HEK293 (cell line): Measurements from ENCODE around the gene TMEM238.

ENCODE experiments used
- CTCF ChIA-PET: fragments of 350-600 bp; formaldehyde crosslinking; extraction: SDS; loops from one replicate; lab custom pipeline; 2021; ENCODE audit warnings: antibody characterized with exemption; lab: Yijun Ruan, JAX
- POLR2A ChIA-PET: fragments of 300-600 bp; formaldehyde crosslinking; extraction: SDS; loops from one replicate; lab custom pipeline; 2020; ENCODE audit warnings: antibody characterized with exemption, inconsistent platforms; lab: Yijun Ruan, JAX
- H3K27ac ChIP-seq: fragments of 200-500 bp; sonication (Bioruptor generic); 2 replicates; pipeline ENCODE4 v1.5.1; 2014; ENCODE audit warnings: low read depth, low read length, control low read depth, inconsistent platforms; ENCODE audit errors: extremely low read depth
- H3K36me3 ChIP-seq, 2 experiments: fragments of 200-500 bp in 1 of 2; sonication (Bioruptor generic) in 1 of 2; 1 replicate in 1 of 2; 2 replicates in 1 of 2; pipeline ENCODE4 v1.5.1; 2014 to 2017; ENCODE audit warnings: inconsistent platforms in 2 of 2, low read length in 2 of 2; ENCODE audit not compliant: control insufficient read depth in 2 of 2, insufficient read depth in 1 of 2
- H3K4me1 ChIP-seq: fragments of 200-500 bp; sonication (Bioruptor generic); 2 replicates; pipeline ENCODE4 v1.5.1; 2014; ENCODE audit warnings: mild to moderate bottlenecking, low read length, inconsistent platforms; ENCODE audit not compliant: control insufficient read depth, insufficient read depth
- H3K4me3 ChIP-seq: 2 replicates; pipeline ENCODE4 v1.5.1; 2011; ENCODE audit warnings: low read depth, mild to moderate bottlenecking, control low read depth, low read length, moderate library complexity
- H3K9me3 ChIP-seq: fragments of 200-500 bp; sonication (Bioruptor generic); 2 replicates; pipeline ENCODE4 v1.5.1; 2014; ENCODE audit warnings: low read depth, low read length, inconsistent platforms; ENCODE audit not compliant: control insufficient read depth, insufficient read depth
- GLIS1 ChIP-seq: fragments of 450-650 bp; formaldehyde crosslinking; IDR thresholded peaks from 2 replicates; pipeline ENCODE4 v1.5.1; 2016; ENCODE audit warnings: missing biosample characterization, missing genetic modification characterization
- ZBTB10 ChIP-seq: fragments of 450-650 bp; formaldehyde crosslinking; IDR thresholded peaks from 2 replicates; pipeline ENCODE4 v1.5.1; 2016; ENCODE audit warnings: missing biosample characterization, missing genetic modification characterization
- ZBTB17 ChIP-seq: fragments of 450-650 bp; formaldehyde crosslinking; IDR thresholded peaks from 2 replicates; pipeline ENCODE4 v1.5.1; 2016; ENCODE audit warnings: missing biosample characterization, missing genetic modification characterization
- ZEB2 ChIP-seq: fragments of 450-650 bp; formaldehyde crosslinking; IDR thresholded peaks from 2 replicates; pipeline ENCODE4 v1.5.1; 2016; ENCODE audit warnings: missing biosample characterization, missing genetic modification characterization
- ZIC2 ChIP-seq: fragments of 450-650 bp; formaldehyde crosslinking; IDR thresholded peaks from 2 replicates; pipeline ENCODE4 v1.5.1; 2016; ENCODE audit warnings: missing biosample characterization, missing genetic modification characterization
- ZNF513 ChIP-seq: fragments of 450-650 bp; IDR thresholded peaks from 2 replicates; pipeline ENCODE4 v1.5.1; 2018; ENCODE audit warnings: missing biosample characterization, missing genetic modification characterization
- ZNF555 ChIP-seq: fragments of 450-650 bp; formaldehyde crosslinking; conservative IDR thresholded peaks from 2 replicates; pipeline ENCODE4 v1.5.1; 2017; ENCODE audit warnings: missing biosample characterization, mild to moderate bottlenecking, missing genetic modification characterization, inconsistent platforms
- ZNF600 ChIP-seq: fragments of 450-650 bp; formaldehyde crosslinking; IDR thresholded peaks from 2 replicates; pipeline ENCODE4 v1.5.1; 2016; ENCODE audit warnings: missing biosample characterization, missing genetic modification characterization
- ZNF658 ChIP-seq: fragments of 450-650 bp; formaldehyde crosslinking; IDR thresholded peaks from 2 replicates; pipeline ENCODE4; 2016; ENCODE audit warnings: missing biosample characterization, missing genetic modification characterization

Gene TMEM238

GRCh38 chr19:55353356-55353802 lies 30.7 kb downstream of the TMEM238 start:
- H3K27ac ChIP-seq: no peak overlapping the region
- peaks cover 8% of the 10 kb centered on the region; the same call in 1 of the 2 replicates for H3K4me1 ChIP-seq
- POLR2A ChIA-PET: interaction anchor here (0.6 to 7.7 kb wide), 4 partner anchors 14 to 1053 kb away, joined by 4 to 95 read pairs (median 10); partner anchors contain the start of genes KMT5C and UBE2S
- H3K36me3 ChIP-seq: peaks cover 0 to 2% of the 10 kb centered on the region in 2 experiments; a peak in 1 of 3 replicates
- CTCF ChIA-PET: interaction anchor here (0.6 kb wide), 1 partner anchor 50 kb away, joined by 3 read pairs; no protein-coding TSS in a partner anchor
- no peak for TF ChIP-seq ZNF555 (tag by site-specific recombination)
- 0 out of 2 replicates have a peak, but pooled peaks have one; percentile 37 for TF ChIP-seq ZNF600 (tag by site-specific recombination)
- TF ChIP-seq ZBTB17 (tag by site-specific recombination): peak; percentile 76; the same call in 1 of the 2 replicates
- peak overlapping the region; percentile 54 for H3K4me3 ChIP-seq
- H3K9me3 ChIP-seq: no peaks in the 10 kb centered on the region

GRCh38 chr19:55352549-55353145 lies 31.4 kb downstream of the TMEM238 start:
- Histone ChIP-seq H3K4me3 (no peak overlapping the region), H3K27ac (no peak overlapping the region), H3K9me3 (no peaks in the 10 kb centered on the region), H3K4me1 (peaks cover 8% of the 10 kb centered on the region; the same call in 1 of the 2 replicates), H3K36me3 (peaks cover 0 to 5% of the 10 kb centered on the region in 2 experiments; a peak in 1 of 3 replicates)
- ChIA-PET POLR2A (interaction anchor here (0.6 to 7.7 kb wide), 7 partner anchors 9 to 1054 kb away, joined by 3 to 95 read pairs (median 4); partner anchors contain the start of genes ISOC2, KMT5C and UBE2S), CTCF (interaction anchor here (0.7 kb wide), 2 partner anchors 64 to 66 kb away, joined by 3 to 4 read pairs; no protein-coding TSS in a partner anchor)
- TF ChIP-seq ZNF513 (tag by site-specific recombination) (no peak), ZEB2 (tag by site-specific recombination) (no peak), ZIC2 (tag by site-specific recombination) (0 out of 2 replicates have a peak, but pooled peaks have one; percentile 7), ZBTB10 (tag by site-specific recombination) (0 out of 2 replicates have a peak, but pooled peaks have one; percentile 2)

- H3K4me1 ChIP-seq: peaks cover 8% of the 10 kb centered on the region; the same call in 1 of the 2 replicates
- no peak overlapping the region for H3K27ac ChIP-seq
- ChIA-PET CTCF (interaction anchor here (0.7 kb wide), 1 partner anchor 66 kb away, joined by 3 read pairs; no protein-coding TSS in a partner anchor), POLR2A (interaction anchor here (1.0 to 7.7 kb wide), 6 partner anchors 9 to 110 kb away, joined by 3 to 95 read pairs (median 5); partner anchors contain the start of genes ISOC2, KMT5C and UBE2S)
- H3K36me3 ChIP-seq: peaks cover 0 to 10% of the 10 kb centered on the region in 2 experiments; a peak in 1 of 3 replicates
- H3K4me3 ChIP-seq: no peak overlapping the region
- no peaks in the 10 kb centered on the region for H3K9me3 ChIP-seq
- TF ChIP-seq GLIS1 (tag by site-specific recombination) (0 out of 2 replicates have a peak, but pooled peaks have one; percentile 26), ZNF658 (tag by site-specific recombination) (no peak)
Measured at GRCh38 chr19:55352040-55352439, 32.1 kb downstream of the TMEM238 start.
